OCI-M1 (cell line): Measurements from ENCODE around the gene GTF2H2C.
"Not testable (repeated sequence)": the region's sequence is repeated elsewhere in the genome, so short reads cannot be mapped to it uniquely, and the experiment has no call there.

Experiments
- DNase-seq: peaks from one replicate; lab custom pipeline; 2025; lab: John Stamatoyannopoulos, UW

Gene GTF2H2C

GRCh38 chr5:69566172-69566571 is 6.2 kb downstream of the GTF2H2C start:
- not testable (repeated sequence) for DNase-seq

GRCh38 chr5:69568072-69568471 is 8.1 kb downstream of the GTF2H2C start:
- not testable (repeated sequence) for DNase-seq

GRCh38 chr5:69583356-69583755 is 23.4 kb downstream of the GTF2H2C start:
- DNase-seq: not testable (repeated sequence)

- not testable (repeated sequence) for DNase-seq
Measured at GRCh38 chr5:69596114-69596840, 36.3 kb downstream of the GTF2H2C start.

- not testable (repeated sequence) for DNase-seq
Measured at GRCh38 chr5:69601947-69602346, 42.0 kb downstream of the GTF2H2C start.

- DNase-seq: not testable (repeated sequence)
Measured at GRCh38 chr5:69606839-69607238, 46.8 kb downstream of the GTF2H2C start.

GRCh38 chr5:69607750-69608149 is 47.8 kb downstream of the GTF2H2C start:
- not testable (repeated sequence) for DNase-seq

GRCh38 chr5:69608861-69609496 is 49.0 kb downstream of the GTF2H2C start:
- not testable (repeated sequence) for DNase-seq

- DNase-seq: not testable (repeated sequence)
Measured at GRCh38 chr5:69614843-69615242, 54.9 kb downstream of the GTF2H2C start.

GRCh38 chr5:69631879-69632278 is 71.9 kb downstream of the GTF2H2C start:
- not testable (repeated sequence) for DNase-seq
